Neural cell (in vitro differentiated cells): ENCODE results near the gene SMPX. TPM values are rescaled to one million over a fixed set of nuclear protein-coding genes. Genes with fewer than 3 reads are reported as not detected.

Experiments used
- H2AFZ ChIP-seq: fragments of 200-600, 300-800 bp; sonication (generic), shearing (Covaris generic); 2 replicates; pipeline ENCODE4 v1.6.0; 2014; ENCODE audit warnings: low read depth, mild to moderate bottlenecking, antibody characterized with exemption, low read length, moderate library complexity
- H3F3A ChIP-seq: fragments of 200-600 bp; shearing (Covaris generic); 2 replicates; pipeline ENCODE4 v1.6.1; 2016; ENCODE audit warnings: mild to moderate bottlenecking, moderate library complexity, mixed read lengths, antibody characterized with exemption, low read length; ENCODE audit not compliant: insufficient read depth, poor library complexity, severe bottlenecking
- H3K27ac ChIP-seq: fragments of 200-600, 300-800 bp; sonication (generic), shearing (Covaris generic); 2 replicates; pipeline ENCODE4 v1.5.1; 2014; ENCODE audit warnings: mild to moderate bottlenecking, low read length, moderate library complexity
- H3K27me3 ChIP-seq: fragments of 300-800, 200-600 bp; sonication (generic), shearing (Covaris generic); 2 replicates; pipeline ENCODE4 v1.6.0; 2014; ENCODE audit warnings: mild to moderate bottlenecking, low read depth, low read length, moderate library complexity; ENCODE audit not compliant: insufficient read depth
- H3K36me3 ChIP-seq: fragments of 300-800, 200-600 bp; sonication (generic), shearing (Covaris generic); 2 replicates; pipeline ENCODE4 v1.5.1; 2014; ENCODE audit warnings: mild to moderate bottlenecking, antibody characterized with exemption, low read length, moderate library complexity; ENCODE audit not compliant: insufficient read depth
- H3K4me2 ChIP-seq: fragments of 300-800, 200-600 bp; sonication (generic), shearing (Covaris generic); 2 replicates; pipeline ENCODE4 v1.6.0; 2014; ENCODE audit warnings: mild to moderate bottlenecking, low read length
- H3K4me3 ChIP-seq: fragments of 300-800, 200-600 bp; sonication (generic), shearing (Covaris generic); 2 replicates; pipeline ENCODE4 v1.5.1; 2014; ENCODE audit warnings: mild to moderate bottlenecking, low read length, moderate library complexity
- H3K79me2 ChIP-seq: fragments of 200-600 bp; shearing (Covaris generic); replicated peaks from 2 replicates; pipeline ENCODE4 v1.6.0; 2014; ENCODE audit warnings: mild to moderate bottlenecking, low read length, moderate library complexity; ENCODE audit not compliant: insufficient read depth
- H3K9ac ChIP-seq: fragments of 300-800, 200-600 bp; sonication (generic), shearing (Covaris generic); 2 replicates; pipeline ENCODE4 v1.6.1; 2016; ENCODE audit warnings: mild to moderate bottlenecking, low read length, mixed read lengths
- H3K9me2 ChIP-seq: fragments of 200-600 bp; shearing (Covaris generic); 2 replicates; pipeline ENCODE4 v1.6.1; 2016; ENCODE audit warnings: mild to moderate bottlenecking, low read length, mixed read lengths; ENCODE audit not compliant: insufficient read depth
- H3K9me3 ChIP-seq: fragments of 200-600, 300-800 bp; sonication (generic), shearing (Covaris generic); 2 replicates; pipeline ENCODE4 v1.6.1; 2016; ENCODE audit warnings: mild to moderate bottlenecking, mixed run types, low read length, moderate library complexity, mixed read lengths
- H4K20me1 ChIP-seq: fragments of 200-600 bp; shearing (Covaris generic); 2 replicates; pipeline ENCODE4 v1.6.1; 2016; ENCODE audit warnings: mild to moderate bottlenecking, mixed run types; ENCODE audit not compliant: insufficient read depth
- CTCF ChIP-seq: fragments of 450-650 bp; IDR thresholded peaks from 2 replicates; pipeline ENCODE4 v1.5.1; 2014; ENCODE audit warnings: antibody characterized with exemption, mild to moderate bottlenecking, moderate library complexity; ENCODE audit not compliant: poor library complexity, severe bottlenecking
- EP300 ChIP-seq: fragments of 450-650 bp; conservative IDR thresholded peaks from 2 replicates; pipeline ENCODE4 v1.6.1; 2014; ENCODE audit warnings: antibody characterized with exemption, mild to moderate bottlenecking, moderate library complexity; ENCODE audit not compliant: poor library complexity, severe bottlenecking
- EZH2 ChIP-seq: fragments of 200-600, 300-800 bp; shearing (Covaris generic), sonication (generic); IDR thresholded peaks from 2 replicates; pipeline ENCODE4 v1.6.1; 2014; ENCODE audit warnings: antibody characterized with exemption, low read length, borderline replicate concordance, mild to moderate bottlenecking; ENCODE audit not compliant: insufficient read depth, poor library complexity, severe bottlenecking
- MXI1 ChIP-seq: fragments of 450-650 bp; conservative IDR thresholded peaks from 2 replicates; pipeline ENCODE4 v1.6.1; 2014; ENCODE audit warnings: antibody characterized with exemption, mild to moderate bottlenecking; ENCODE audit not compliant: poor library complexity, severe bottlenecking
- POLR2AphosphoS5 ChIP-seq: IDR thresholded peaks from 2 replicates; pipeline ENCODE4 v1.6.1; 2012
- RAD21 ChIP-seq: fragments of 450-650 bp; conservative IDR thresholded peaks from 2 replicates; pipeline ENCODE4 v1.6.1; 2014; ENCODE audit warnings: antibody characterized with exemption, mild to moderate bottlenecking, moderate library complexity
- SMC3 ChIP-seq: fragments of 450-650 bp; conservative IDR thresholded peaks from 2 replicates; pipeline ENCODE4 v1.6.1; 2014; ENCODE audit warnings: antibody characterized with exemption, mild to moderate bottlenecking, moderate library complexity; ENCODE audit not compliant: poor library complexity
- TAF1 ChIP-seq: IDR thresholded peaks from 2 replicates; pipeline ENCODE4 v1.6.1; 2012; ENCODE audit warnings: low read depth
- polyA plus RNA-seq: library from polyadenylated mRNA; depleted of rRNA; stranded (reverse); fragments of >200 nt; gene quantifications from 2 replicates; pipeline ENCODE4 v1.2.3, GENCODE V29; 2014
- TF ChIP-seq, protein P1 (sequence below): IDR thresholded peaks from 2 replicates; pipeline ENCODE4 v1.6.1; 2012; ENCODE audit warnings: borderline replicate concordance

SMPX gene
- polyA plus RNA-seq, 1 donor from 2014 or later, result 0.53 TPM

- Histone ChIP-seq H3K4me2 (no peak overlapping the region), H4K20me1 (no peaks in the 10 kb centered on the region), H3K27me3 (no peaks in the 10 kb centered on the region), H3K36me3 (no peaks in the 10 kb centered on the region), H3K27ac (no peak overlapping the region), H3K9me2 (no peaks in the 10 kb centered on the region), H3K9ac (no peak overlapping the region), H3K4me3 (no peak overlapping the region), H3K9me3 (no peaks in the 10 kb centered on the region), H3F3A (no peaks in the 10 kb centered on the region), H3K79me2 (no peaks in the 10 kb centered on the region), H2AFZ (no peak overlapping the region)
- TF ChIP-seq CTCF (peak; percentile 74), TAF1 (no peak), EP300 (no peak), RAD21 (peak; percentile 78), MXI1 (no peak), SMC3 (peak; percentile 72), POLR2AphosphoS5 (no peak), EZH2 (no peak)
- TF ChIP-seq, protein P1, sequence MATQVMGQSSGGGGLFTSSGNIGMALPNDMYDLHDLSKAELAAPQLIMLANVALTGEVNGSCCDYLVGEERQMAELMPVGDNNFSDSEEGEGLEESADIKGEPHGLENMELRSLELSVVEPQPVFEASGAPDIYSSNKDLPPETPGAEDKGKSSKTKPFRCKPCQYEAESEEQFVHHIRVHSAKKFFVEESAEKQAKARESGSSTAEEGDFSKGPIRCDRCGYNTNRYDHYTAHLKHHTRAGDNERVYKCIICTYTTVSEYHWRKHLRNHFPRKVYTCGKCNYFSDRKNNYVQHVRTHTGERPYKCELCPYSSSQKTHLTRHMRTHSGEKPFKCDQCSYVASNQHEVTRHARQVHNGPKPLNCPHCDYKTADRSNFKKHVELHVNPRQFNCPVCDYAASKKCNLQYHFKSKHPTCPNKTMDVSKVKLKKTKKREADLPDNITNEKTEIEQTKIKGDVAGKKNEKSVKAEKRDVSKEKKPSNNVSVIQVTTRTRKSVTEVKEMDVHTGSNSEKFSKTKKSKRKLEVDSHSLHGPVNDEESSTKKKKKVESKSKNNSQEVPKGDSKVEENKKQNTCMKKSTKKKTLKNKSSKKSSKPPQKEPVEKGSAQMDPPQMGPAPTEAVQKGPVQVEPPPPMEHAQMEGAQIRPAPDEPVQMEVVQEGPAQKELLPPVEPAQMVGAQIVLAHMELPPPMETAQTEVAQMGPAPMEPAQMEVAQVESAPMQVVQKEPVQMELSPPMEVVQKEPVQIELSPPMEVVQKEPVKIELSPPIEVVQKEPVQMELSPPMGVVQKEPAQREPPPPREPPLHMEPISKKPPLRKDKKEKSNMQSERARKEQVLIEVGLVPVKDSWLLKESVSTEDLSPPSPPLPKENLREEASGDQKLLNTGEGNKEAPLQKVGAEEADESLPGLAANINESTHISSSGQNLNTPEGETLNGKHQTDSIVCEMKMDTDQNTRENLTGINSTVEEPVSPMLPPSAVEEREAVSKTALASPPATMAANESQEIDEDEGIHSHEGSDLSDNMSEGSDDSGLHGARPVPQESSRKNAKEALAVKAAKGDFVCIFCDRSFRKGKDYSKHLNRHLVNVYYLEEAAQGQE, result no peak
Measured at GRCh38 chrX:21725496-21725895, 32.4 kb downstream of the SMPX start.

DNA sequence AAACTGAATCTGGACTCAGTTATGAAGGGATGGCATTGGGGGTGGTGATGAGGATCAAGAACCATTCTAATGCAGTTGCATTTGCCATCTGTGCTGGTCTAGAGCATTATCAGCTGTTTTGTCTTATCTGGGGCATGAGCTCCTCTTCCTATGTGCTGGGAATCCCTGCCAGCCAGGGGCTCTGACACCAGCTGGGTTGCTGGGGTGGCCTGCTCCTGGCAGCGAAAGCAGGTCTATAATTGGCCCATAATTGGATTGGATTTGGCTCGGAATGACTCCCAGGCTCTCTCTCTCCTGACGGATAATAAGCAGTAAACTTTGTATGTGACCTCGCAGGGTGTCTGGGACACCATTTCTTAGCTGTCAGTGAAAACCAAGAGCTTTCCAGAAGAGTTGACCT, 34.1 kb downstream of the SMPX start:
- H3K4me2 ChIP-seq, result no peak overlapping the region
- no peaks in the 10 kb centered on the region for H4K20me1 ChIP-seq
- no peaks in the 10 kb centered on the region for H3K9me2 ChIP-seq
- TF ChIP-seq SMC3, result no peak
- H3K36me3 ChIP-seq, result no peaks in the 10 kb centered on the region
- no peaks in the 10 kb centered on the region for H3K27me3 ChIP-seq
- no peaks in the 10 kb centered on the region for H3K79me2 ChIP-seq
- H3K4me3 ChIP-seq, result no peak overlapping the region
- H3K9me3 ChIP-seq, result no peaks in the 10 kb centered on the region
- no peak overlapping the region for H3K27ac ChIP-seq
- H3F3A ChIP-seq, result no peaks in the 10 kb centered on the region
- H3K9ac ChIP-seq, result no peak overlapping the region
- no peak overlapping the region for H2AFZ ChIP-seq

DNA sequence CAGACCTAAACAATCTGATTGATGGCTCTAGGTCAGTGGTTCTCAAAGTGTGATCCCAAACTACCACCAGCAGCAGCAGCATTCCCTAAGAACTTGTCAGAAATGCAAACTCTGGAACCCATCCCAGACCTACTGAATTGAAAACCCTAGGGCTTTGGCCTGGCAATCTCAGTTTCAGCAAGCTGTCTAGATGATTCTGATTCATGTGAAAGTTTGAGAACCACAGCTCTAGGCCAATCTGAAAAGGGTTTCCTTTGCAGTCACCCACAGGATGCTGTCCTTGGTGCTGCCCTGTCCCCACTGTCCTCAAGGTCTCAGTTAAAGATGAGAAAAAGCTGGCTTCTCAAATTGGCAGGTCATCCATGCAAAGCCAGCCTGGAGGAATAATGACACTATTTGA, 34.8 kb downstream of the SMPX start:
- H3K9me2 ChIP-seq, result no peaks in the 10 kb centered on the region
- no peak for TF ChIP-seq POLR2AphosphoS5
- no peak for TF ChIP-seq MXI1
- no peak for TF ChIP-seq EP300
- TF ChIP-seq SMC3, result no peak
- no peak for TF ChIP-seq EZH2
- TF ChIP-seq RAD21, result no peak
- no peak for TF ChIP-seq CTCF
- TF ChIP-seq TAF1, result no peak
- TF ChIP-seq, protein P1, result no peak
- H3K27ac ChIP-seq, result no peak overlapping the region
- no peak overlapping the region for H2AFZ ChIP-seq
- no peaks in the 10 kb centered on the region for H3F3A ChIP-seq
- no peaks in the 10 kb centered on the region for H3K36me3 ChIP-seq
- no peaks in the 10 kb centered on the region for H3K9me3 ChIP-seq
- no peaks in the 10 kb centered on the region for H3K79me2 ChIP-seq
- no peaks in the 10 kb centered on the region for H3K27me3 ChIP-seq
- no peak overlapping the region for H3K9ac ChIP-seq
- H3K4me2 ChIP-seq, result no peak overlapping the region
- H3K4me3 ChIP-seq, result no peak overlapping the region
- no peaks in the 10 kb centered on the region for H4K20me1 ChIP-seq
